Lower leg skin (tissue), 3 donors: ENCODE data around the gene GATA5.

ENCODE experiments used
- POLR2A ChIP-seq, 2 donors: fragments of 450-650 bp; IDR thresholded peaks; one replicate each; pipeline ENCODE4 v1.6.1; 2016 to 2017; ENCODE audit warnings: antibody characterized with exemption in 2 of 2, mild to moderate bottlenecking in 1 of 2, moderate library complexity in 1 of 2
- TF ChIP-seq, protein P1 (sequence below), 3 donors: fragments of 450-650 bp; IDR thresholded peaks; one replicate each; pipeline ENCODE4 v1.5.1; 2016; ENCODE audit warnings: antibody characterized with exemption in 3 of 3, mild to moderate bottlenecking in 3 of 3, moderate library complexity in 2 of 3

DNA sequence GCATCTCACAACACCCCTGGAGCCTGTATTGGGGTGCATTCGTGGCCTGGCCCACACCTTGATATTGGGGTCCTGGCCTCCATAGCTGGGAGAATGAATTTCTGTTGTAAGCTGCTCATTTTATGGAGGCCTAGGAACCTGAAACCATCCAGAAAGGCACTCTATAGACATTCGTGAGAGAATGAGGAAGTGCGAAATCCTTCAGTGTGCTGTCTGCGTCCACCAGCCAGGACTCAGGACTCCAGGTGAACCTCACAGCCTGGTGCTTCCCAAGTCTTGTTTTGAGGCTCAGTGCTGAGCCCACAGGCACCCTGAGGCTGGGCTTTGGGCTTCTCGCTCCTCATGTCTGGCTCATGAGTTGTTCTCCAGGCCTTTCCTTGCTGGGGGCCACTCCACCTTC, 36.6 kb downstream of the GATA5 start:
- TF ChIP-seq, protein P1, sequence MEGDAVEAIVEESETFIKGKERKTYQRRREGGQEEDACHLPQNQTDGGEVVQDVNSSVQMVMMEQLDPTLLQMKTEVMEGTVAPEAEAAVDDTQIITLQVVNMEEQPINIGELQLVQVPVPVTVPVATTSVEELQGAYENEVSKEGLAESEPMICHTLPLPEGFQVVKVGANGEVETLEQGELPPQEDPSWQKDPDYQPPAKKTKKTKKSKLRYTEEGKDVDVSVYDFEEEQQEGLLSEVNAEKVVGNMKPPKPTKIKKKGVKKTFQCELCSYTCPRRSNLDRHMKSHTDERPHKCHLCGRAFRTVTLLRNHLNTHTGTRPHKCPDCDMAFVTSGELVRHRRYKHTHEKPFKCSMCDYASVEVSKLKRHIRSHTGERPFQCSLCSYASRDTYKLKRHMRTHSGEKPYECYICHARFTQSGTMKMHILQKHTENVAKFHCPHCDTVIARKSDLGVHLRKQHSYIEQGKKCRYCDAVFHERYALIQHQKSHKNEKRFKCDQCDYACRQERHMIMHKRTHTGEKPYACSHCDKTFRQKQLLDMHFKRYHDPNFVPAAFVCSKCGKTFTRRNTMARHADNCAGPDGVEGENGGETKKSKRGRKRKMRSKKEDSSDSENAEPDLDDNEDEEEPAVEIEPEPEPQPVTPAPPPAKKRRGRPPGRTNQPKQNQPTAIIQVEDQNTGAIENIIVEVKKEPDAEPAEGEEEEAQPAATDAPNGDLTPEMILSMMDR (IDR thresholded peaks at IDR 0.05): no peak
- no peak for TF ChIP-seq POLR2A (IDR thresholded peaks at IDR 0.05)
